Stimulated activated CD8-positive, alpha-beta memory T cell treated with anti-CD3 and anti-CD28 coated beads, Interleukin-2, amount 100 ng/mL, for 1 hour (primary cell): ENCODE data around the gene ZC3HAV1.

Source experiments
- DNase-seq, 2 donors: peaks; one replicate each; pipeline ENCODE4 v3.0.0-alpha.2; 2020; ENCODE audit warnings: low read depth in 2 of 2

ZC3HAV1 gene

DNA sequence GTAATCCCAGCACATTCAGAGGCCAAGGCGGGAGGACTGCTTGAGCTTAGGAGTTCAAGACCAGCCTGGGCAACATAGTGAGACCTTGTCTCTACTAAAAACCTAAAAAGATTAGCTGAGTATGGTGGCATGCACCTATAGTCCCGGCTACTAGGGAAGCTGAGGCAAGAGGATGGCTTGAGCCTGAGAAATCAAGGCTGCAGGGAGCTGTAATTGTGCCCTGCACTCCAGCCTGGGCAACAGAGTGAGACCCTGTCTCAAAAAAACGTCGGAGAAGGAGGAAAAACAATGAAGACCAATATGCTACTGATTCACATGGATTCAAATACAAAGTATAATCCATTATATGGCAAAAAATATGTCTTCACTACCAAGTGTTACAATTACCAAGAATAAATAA lies 87.2 kb downstream of the ZC3HAV1 start:
- no peak for DNase-seq

- DNase-seq: no peak
Measured at GRCh38 chr7:139018910-139019309, 90.6 kb downstream of the ZC3HAV1 start.

GRCh38 chr7:139016931-139017511 lies 92.5 kb downstream of the ZC3HAV1 start:
- peak; percentile 26 to 35 for DNase-seq

GRCh38 chr7:139011373-139011772 lies 98.1 kb downstream of the ZC3HAV1 start:
- no peak for DNase-seq

GRCh38 chr7:139004321-139005090 lies 105.0 kb downstream of the ZC3HAV1 start:
- DNase-seq: no peak

DNA sequence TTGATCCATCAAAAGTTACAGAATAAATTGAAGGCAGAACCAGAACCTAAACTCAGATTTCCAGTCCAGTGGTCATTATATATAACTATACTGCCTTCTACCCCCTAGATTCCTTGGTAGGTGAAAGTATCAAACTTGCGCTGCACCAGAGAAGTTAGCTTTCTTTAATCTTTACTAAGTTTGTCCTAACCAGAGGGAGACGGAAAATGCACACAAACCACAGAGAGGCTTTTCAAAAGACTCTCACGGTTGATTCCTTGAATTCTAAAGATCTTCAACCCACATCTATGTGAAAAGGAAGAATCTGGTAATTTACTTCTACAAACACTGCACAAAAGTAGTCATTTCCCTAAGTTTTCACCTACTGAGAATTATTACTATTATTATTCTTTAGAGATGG lies 110.1 kb downstream of the ZC3HAV1 start:
- DNase-seq: no peak
